Muscle of leg (tissue), 11 donors: ENCODE measurements around the gene DCPS. TPM values are rescaled to one million over a fixed set of nuclear protein-coding genes. Genes with fewer than 3 reads are reported as not detected.
"Not testable (repeated sequence)": the region's sequence is repeated elsewhere in the genome, so short reads cannot be mapped to it uniquely, and the experiment has no call there.

ENCODE experiments used
- DNase-seq: peaks from one replicate; pipeline ENCODE4 v3.0.0; 2013
- H3K27ac ChIP-seq: one replicate; pipeline ENCODE4 v1.5.1; 2013; ENCODE audit warnings: mild to moderate bottlenecking, low read length, control low read depth
- H3K27me3 ChIP-seq: one replicate; pipeline ENCODE4 v1.6.1; 2013; ENCODE audit warnings: low read length; ENCODE audit not compliant: control insufficient read depth, insufficient read depth
- H3K36me3 ChIP-seq: one replicate; pipeline ENCODE4 v1.6.1; 2013; ENCODE audit warnings: low read length; ENCODE audit not compliant: control insufficient read depth, insufficient read depth
- H3K4me1 ChIP-seq: one replicate; pipeline ENCODE4 v1.6.1; 2013; ENCODE audit warnings: low read length; ENCODE audit not compliant: control insufficient read depth, insufficient read depth
- H3K4me3 ChIP-seq: one replicate; pipeline ENCODE4 v1.5.1; 2013; ENCODE audit warnings: low read length, control low read depth
- H3K9me3 ChIP-seq: replicated peaks from 2 replicates; pipeline ENCODE4 v1.6.1; 2013; ENCODE audit warnings: low read depth, low read length; ENCODE audit not compliant: control insufficient read depth
- WGBS: methylation state at CpG from one replicate; pipeline ENCODE4 v1.1.5; 2013; ENCODE audit warnings: missing lambda C conversion rate; ENCODE audit not compliant: insufficient coverage; 5-methylcytosine and 5-hydroxymethylcytosine counted together
- polyA plus RNA-seq, 8 donors: library from polyadenylated mRNA; unstranded; fragments of 120-200 nt; gene quantifications; one replicate each; pipeline versions ENCODE4 v1.2.1 to v1.2.3, GENCODE V29; 2013; ENCODE audit warnings: inconsistent platforms in 1 of 8, low replicate concordance in 1 of 8; ENCODE audit not compliant: insufficient read length in 8 of 8, insufficient read depth in 1 of 8
- total RNA-seq: library from RNA; stranded (reverse); fragments of 120-200 nt; gene quantifications from one replicate; pipeline ENCODE4 v1.2.4, GENCODE V29; 2013

The DCPS gene
- total and polyA plus RNA-seq, 9 donors, result 12.5 to 22.5 (median 18.8) TPM

- no peaks in the 10 kb centered on the region for H3K27me3 ChIP-seq
- no peak overlapping the region for H3K4me3 ChIP-seq
- 40% methylated on average over 1 of the region's 7 CpGs for WGBS
- H3K9me3 ChIP-seq, result no peaks in the 10 kb centered on the region
- DNase-seq, result no peak
- peaks cover 44% of the 10 kb centered on the region for H3K4me1 ChIP-seq
- H3K27ac ChIP-seq, result no peak overlapping the region
- no peaks in the 10 kb centered on the region for H3K36me3 ChIP-seq
These were observed 87.6 kb downstream of the DCPS start for GRCh38 chr11:126391286-126391954.

GRCh38 chr11:126391970-126392632 is 88.2 kb downstream of the DCPS start:
- H3K27ac ChIP-seq, result no peak overlapping the region
- WGBS, result 17% methylated on average over 3 of the region's 8 CpGs
- no peaks in the 10 kb centered on the region for H3K27me3 ChIP-seq
- H3K9me3 ChIP-seq, result no peaks in the 10 kb centered on the region
- no peak overlapping the region for H3K4me3 ChIP-seq
- no peaks in the 10 kb centered on the region for H3K36me3 ChIP-seq
- H3K4me1 ChIP-seq, result peaks cover 39% of the 10 kb centered on the region
- DNase-seq, result peak; percentile 58

- peaks cover 39% of the 10 kb centered on the region for H3K4me1 ChIP-seq
- no peaks in the 10 kb centered on the region for H3K27me3 ChIP-seq
- WGBS, result 51% methylated on average over 2 of the region's 4 CpGs
- DNase-seq, result peak; percentile 83
- H3K36me3 ChIP-seq, result no peaks in the 10 kb centered on the region
- peak overlapping the region; percentile 42 for H3K27ac ChIP-seq
- H3K9me3 ChIP-seq, result no peaks in the 10 kb centered on the region
- no peak overlapping the region for H3K4me3 ChIP-seq
These were observed 88.8 kb downstream of the DCPS start for GRCh38 chr11:126392633-126393013.

GRCh38 chr11:126393143-126393542 is 89.3 kb downstream of the DCPS start:
- no peak for DNase-seq
- H3K4me1 ChIP-seq, result peaks cover 39% of the 10 kb centered on the region
- no peak overlapping the region for H3K4me3 ChIP-seq
- no peaks in the 10 kb centered on the region for H3K9me3 ChIP-seq
- H3K27ac ChIP-seq, result peak overlapping the region; percentile 13
- H3K27me3 ChIP-seq, result no peaks in the 10 kb centered on the region
- no peaks in the 10 kb centered on the region for H3K36me3 ChIP-seq
- WGBS, result 90% methylated on average over 4 of the region's 5 CpGs

- Histone ChIP-seq H3K9me3 (no peaks in the 10 kb centered on the region), H3K4me1 (peaks cover 39% of the 10 kb centered on the region), H3K27ac (no peak overlapping the region), H3K4me3 (no peak overlapping the region), H3K36me3 (no peaks in the 10 kb centered on the region), H3K27me3 (no peaks in the 10 kb centered on the region)
- 100% methylated on average over 1 of the region's 3 CpGs for WGBS
- DNase-seq, result no peak
These were observed 90.2 kb downstream of the DCPS start for GRCh38 chr11:126394036-126394435.

- WGBS, result 100% methylated on average over 1 of the region's 7 CpGs
- peaks cover 39% of the 10 kb centered on the region for H3K4me1 ChIP-seq
- H3K9me3 ChIP-seq, DNase-seq, H3K36me3 ChIP-seq, H3K27me3 ChIP-seq, H3K4me3 ChIP-seq, H3K27ac ChIP-seq: not testable (repeated sequence)
These were observed 90.8 kb downstream of the DCPS start for GRCh38 chr11:126394634-126395072.

Other genes with a start within 250 kb of the DCPS start
- 42.1 TPM for gene CDON, start 241.2 kb upstream of the DCPS start, total RNA-seq
- 10 to 100 TPM; 12.5 to 38.0 (median 21.3) TPM for gene CDON, start 241.2 kb upstream of the DCPS start, polyA plus RNA-seq
- 29.7 TPM for gene RPUSD4, start 92.4 kb upstream of the DCPS start, total RNA-seq
- gene RPUSD4, start 92.4 kb upstream of the DCPS start, polyA plus RNA-seq, result 10 to 100 TPM; 34.4 to 44.8 (median 40.1) TPM
- 19.6 TPM for gene FAM118B, start 92.3 kb upstream of the DCPS start, total RNA-seq
- gene FAM118B, start 92.3 kb upstream of the DCPS start, polyA plus RNA-seq, result 10 to 100 TPM; 18.5 to 23.7 (median 20.3) TPM
- 52.5 TPM for gene SRPRA, start 35.2 kb upstream of the DCPS start, total RNA-seq
- 10 to 100 TPM; 55.7 to 78.5 (median 61.8) TPM for gene SRPRA, start 35.2 kb upstream of the DCPS start, polyA plus RNA-seq
- gene FOXRED1, start 34.9 kb upstream of the DCPS start, total RNA-seq, result 20.5 TPM
- gene FOXRED1, start 34.9 kb upstream of the DCPS start, polyA plus RNA-seq, result 10 to 100 TPM; 15.9 to 35.2 (median 28.8) TPM
- gene TIRAP, start 21.0 kb upstream of the DCPS start, total RNA-seq, result 4.3 TPM
- 10 to 100 TPM in 1 of 8 donors, 1 to 10 TPM in 7; 7.2 to 10.6 (median 8.3) TPM for gene TIRAP, start 21.0 kb upstream of the DCPS start, polyA plus RNA-seq
- gene ST3GAL4, start 51.6 kb downstream of the DCPS start, total RNA-seq, result 26.8 TPM
- gene ST3GAL4, start 51.6 kb downstream of the DCPS start, polyA plus RNA-seq, result 10 to 100 TPM; 25.2 to 34.4 (median 29.7) TPM